MCF 10A (cell line): ENCODE results near the gene SH3BP5. TPM values are rescaled to one million over a fixed set of nuclear protein-coding genes. Genes with fewer than 3 reads are reported as not detected.

Experiments used
- BruUV-seq: library from RNA; stranded (reverse); fragments of 400-500 nt; replicated peaks from 2 replicates; lab custom pipeline; 2021; lab: Mats Ljungman, UMichigan
- CTCF ChIA-PET: fragments of 300-600 bp; sonication (Branson Sonifier 250); formaldehyde crosslinking; extraction: SDS; loops from one replicate; lab custom pipeline; 2021; ENCODE audit warnings: antibody characterized with exemption, inconsistent platforms; lab: Yijun Ruan, JAX
- POLR2A ChIA-PET: fragments of 300-600, 350-650 bp; sonication (Branson Sonifier 250); formaldehyde crosslinking; extraction: SDS; loops from one replicate; lab custom pipeline; 2020; ENCODE audit warnings: antibody characterized with exemption, inconsistent platforms; lab: Yijun Ruan, JAX
- DNase-seq: peaks from one replicate; pipeline ENCODE4 v3.0.0-alpha.2; 2018; ENCODE audit not compliant: unreplicated experiment
- H3K27ac Mint-ChIP-seq: one replicate; pipeline ENCODE4 v1.8.0; 2022; ENCODE audit warnings: mild to moderate bottlenecking, low read depth, mixed read lengths; ENCODE audit not compliant: unreplicated experiment
- H3K27me3 Mint-ChIP-seq: one replicate; pipeline ENCODE4 v1.8.0; 2022; ENCODE audit warnings: mixed read lengths; ENCODE audit not compliant: insufficient read depth, unreplicated experiment
- H3K36me3 Mint-ChIP-seq: one replicate; pipeline ENCODE4 v1.8.0; 2022; ENCODE audit warnings: mild to moderate bottlenecking, moderate library complexity, mixed read lengths; ENCODE audit not compliant: insufficient read depth, unreplicated experiment
- H3K4me1 Mint-ChIP-seq: one replicate; pipeline ENCODE4 v1.8.0; 2022; ENCODE audit warnings: mixed read lengths; ENCODE audit not compliant: insufficient read depth, unreplicated experiment
- H3K4me3 Mint-ChIP-seq: one replicate; pipeline ENCODE4 v1.8.0; 2022; ENCODE audit warnings: mild to moderate bottlenecking, moderate library complexity, mixed read lengths; ENCODE audit not compliant: unreplicated experiment
- H3K9me3 Mint-ChIP-seq: one replicate; pipeline ENCODE4 v1.8.0; 2022; ENCODE audit warnings: mixed read lengths; ENCODE audit not compliant: unreplicated experiment
- CTCF ChIP-seq: fragments of 200-600 bp; IDR thresholded peaks from one replicate; pipeline ENCODE4 v1.8.0; 2022; ENCODE audit warnings: antibody characterized with exemption, mild to moderate bottlenecking; ENCODE audit not compliant: unreplicated experiment
- intact Hi-C: fragments of 100-400 bp; cut with micrococcal nuclease; formaldehyde crosslinking; loops from 2 replicates; pipeline ENCODE4 v1.14.1; 2022
- total RNA-seq: library from RNA; stranded (reverse); gene quantifications from 2 replicates; pipeline ENCODE4 v1.2.3, GENCODE V29; 2022

The SH3BP5 gene
- total RNA-seq, 1 experiment from 2014 or later = 8.8 TPM

GRCh38 chr3:15336057-15336456, 3.7 kb upstream of the SH3BP5 start:
- H3K27me3 Mint-ChIP-seq = no peaks in the 10 kb centered on the region
- H3K36me3 Mint-ChIP-seq = peaks cover 7% of the 10 kb centered on the region
- CTCF ChIA-PET = interaction anchor here (1.1 to 1.5 kb wide), 2 partner anchors 28 to 43 kb away, joined by 3 read pairs; no protein-coding TSS in a partner anchor
- no peak overlapping the region for H3K27ac Mint-ChIP-seq
- H3K4me3 Mint-ChIP-seq = no peak overlapping the region
- H3K4me1 Mint-ChIP-seq = no peaks in the 10 kb centered on the region
- no peak for DNase-seq
- intact Hi-C loops = no loop called here
- no peak for TF ChIP-seq CTCF
- no TSS peak for BruUV-seq
- POLR2A ChIA-PET = no interaction called here
- no peaks in the 10 kb centered on the region for H3K9me3 Mint-ChIP-seq

GRCh38 chr3:15333956-15334263, 1.5 kb upstream of the SH3BP5 start:
- Mint-ChIP-seq H3K4me3 (no peak overlapping the region), H3K27me3 (no peaks in the 10 kb centered on the region), H3K36me3 (peaks cover 7% of the 10 kb centered on the region), H3K27ac (no peak overlapping the region), H3K9me3 (no peaks in the 10 kb centered on the region), H3K4me1 (no peaks in the 10 kb centered on the region)
- intact Hi-C loops = no loop called here
- ChIA-PET CTCF (interaction anchor here (0.6 to 7.6 kb wide), 10 partner anchors 9 to 97 kb away, joined by 3 to 104 read pairs (median 4); no protein-coding TSS in a partner anchor), POLR2A (interaction anchor here (1.3 to 6.0 kb wide), 2 partner anchors 65 to 127 kb away, joined by 3 to 74 read pairs; no protein-coding TSS in a partner anchor)
- TF ChIP-seq CTCF = no peak
- BruUV-seq = no TSS peak
- DNase-seq = no peak

GRCh38 chr3:15333099-15333955, 941 bp upstream of the SH3BP5 start:
- POLR2A ChIA-PET = interaction anchor here (0.6 to 6.0 kb wide), 8 partner anchors 13 to 126 kb away, joined by 3 to 74 read pairs (median 4); no protein-coding TSS in a partner anchor
- Mint-ChIP-seq H3K4me1 (no peaks in the 10 kb centered on the region), H3K27ac (no peak overlapping the region), H3K36me3 (peaks cover 7% of the 10 kb centered on the region), H3K4me3 (peak overlapping the region; percentile 89), H3K9me3 (no peaks in the 10 kb centered on the region), H3K27me3 (no peaks in the 10 kb centered on the region)
- CTCF ChIA-PET = interaction anchor here (0.6 to 7.6 kb wide), 34 partner anchors 9 to 1378 kb away, joined by 3 to 104 read pairs (median 3); no protein-coding TSS in a partner anchor
- no peak for TF ChIP-seq CTCF
- no peak for DNase-seq
- intact Hi-C loops = no loop called here
- BruUV-seq = no TSS peak
